Trophoblast cell (in vitro differentiated cells and primary cell): ENCODE data around the gene TMEM132D.

Experiments
- DNase-seq, 2 donors: peaks; one replicate each; pipeline ENCODE4 v3.0.0-alpha.2; 2016
- H2AFZ ChIP-seq: 2 replicates; pipeline ENCODE4 v1.6.1; 2013; ENCODE audit warnings: low read length, moderate library complexity, mild to moderate bottlenecking; ENCODE audit not compliant: insufficient read depth, poor library complexity
- H2AK5ac ChIP-seq: 2 replicates; pipeline ENCODE4 v1.6.1; 2013; ENCODE audit warnings: mild to moderate bottlenecking, low read length
- H2BK120ac ChIP-seq: 2 replicates; pipeline ENCODE4 v1.6.1; 2013; ENCODE audit warnings: low read length, mild to moderate bottlenecking, moderate library complexity; ENCODE audit not compliant: insufficient read depth, poor library complexity
- H2BK12ac ChIP-seq: 2 replicates; pipeline ENCODE4 v1.6.1; 2013; ENCODE audit warnings: mild to moderate bottlenecking, low read length, moderate library complexity
- H2BK5ac ChIP-seq: 2 replicates; pipeline ENCODE4 v1.6.1; 2013; ENCODE audit warnings: low read length, low read depth, moderate library complexity, mild to moderate bottlenecking; ENCODE audit not compliant: poor library complexity
- H3K14ac ChIP-seq: 2 replicates; pipeline ENCODE4 v1.6.1; 2013; ENCODE audit warnings: mild to moderate bottlenecking, low read length
- H3K18ac ChIP-seq: 2 replicates; pipeline ENCODE4 v1.6.1; 2013; ENCODE audit warnings: mild to moderate bottlenecking, low read length
- H3K23ac ChIP-seq: 2 replicates; pipeline ENCODE4 v1.6.1; 2013; ENCODE audit warnings: low read length
- H3K27ac ChIP-seq: 2 replicates; pipeline ENCODE4 v1.5.1; 2013; ENCODE audit warnings: low read depth, mild to moderate bottlenecking, inconsistent platforms, low read length, moderate library complexity
- H3K27me3 ChIP-seq: 2 replicates; pipeline ENCODE4 v1.6.1; 2013; ENCODE audit warnings: inconsistent platforms, mild to moderate bottlenecking, low read length, moderate library complexity; ENCODE audit not compliant: insufficient read depth
- H3K36me3 ChIP-seq, 2 experiments: 1 replicate in 1 of 2; 2 replicates in 1 of 2; pipeline ENCODE4 v1.6.1; 2013; ENCODE audit warnings: low read length in 2 of 2, mild to moderate bottlenecking in 2 of 2, moderate library complexity in 1 of 2; ENCODE audit not compliant: insufficient read depth in 2 of 2, control insufficient read depth in 1 of 2
- H3K4ac ChIP-seq: 2 replicates; pipeline ENCODE4 v1.6.1; 2013; ENCODE audit warnings: low read depth, mild to moderate bottlenecking, low read length, moderate library complexity
- H3K4me1 ChIP-seq, 2 experiments: 1 replicate in 1 of 2; 2 replicates in 1 of 2; pipeline ENCODE4 v1.6.1; 2013; ENCODE audit warnings: low read length in 2 of 2, mild to moderate bottlenecking in 2 of 2, moderate library complexity in 1 of 2; ENCODE audit not compliant: insufficient read depth in 2 of 2, control insufficient read depth in 1 of 2
- H3K4me2 ChIP-seq: 2 replicates; pipeline ENCODE4 v1.6.1; 2013; ENCODE audit warnings: inconsistent platforms, mild to moderate bottlenecking, low read length, moderate library complexity
- H3K4me3 ChIP-seq: 2 replicates; pipeline ENCODE4 v1.5.1; 2013; ENCODE audit warnings: mild to moderate bottlenecking, low read depth, low read length, inconsistent platforms
- H3K79me1 ChIP-seq: one replicate; pipeline ENCODE4 v1.6.1; 2013; ENCODE audit warnings: low read length
- H3K79me2 ChIP-seq: 2 replicates; pipeline ENCODE4 v1.6.1; 2013; ENCODE audit warnings: low read length, mild to moderate bottlenecking; ENCODE audit not compliant: control insufficient read depth, insufficient read depth, poor library complexity
- H3K9ac ChIP-seq: 2 replicates; pipeline ENCODE4 v1.6.1; 2013; ENCODE audit warnings: mild to moderate bottlenecking, low read length
- H3K9me3 ChIP-seq: 2 replicates; pipeline ENCODE4 v1.6.1; 2013; ENCODE audit warnings: low read depth, mild to moderate bottlenecking, control low read depth, inconsistent platforms, low read length; ENCODE audit not compliant: insufficient read depth
- H4K12ac ChIP-seq: 2 replicates; pipeline ENCODE4 v1.6.1; 2013; ENCODE audit warnings: low read depth, mild to moderate bottlenecking, low read length, moderate library complexity
- H4K8ac ChIP-seq: 2 replicates; pipeline ENCODE4 v1.6.1; 2013; ENCODE audit warnings: low read depth, mild to moderate bottlenecking, low read length, moderate library complexity
- H4K91ac ChIP-seq: one replicate; pipeline ENCODE4 v1.6.1; 2013; ENCODE audit warnings: low read depth, mild to moderate bottlenecking, low read length, moderate library complexity
- WGBS: extraction: QIAGEN DNeasy Blood & Tissue Kit; methylation state at CpG from one replicate; pipeline ENCODE4 v1.1.7; 2013; ENCODE audit warnings: missing lambda C conversion rate; ENCODE audit not compliant: insufficient read length, insufficient coverage; ENCODE audit errors: extremely low coverage; 5-methylcytosine and 5-hydroxymethylcytosine counted together

TMEM132D gene

GRCh38 chr12:129937426-129937825 is 33.6 kb upstream of the TMEM132D start:
- WGBS, result no CpG with 5 or more reads among the region's 5 CpGs
- Histone ChIP-seq H2BK12ac (no peak overlapping the region), H2BK5ac (no peak overlapping the region), H3K4me3 (no peak overlapping the region), H2AK5ac (no peak overlapping the region), H3K14ac (no peak overlapping the region), H3K79me2 (no peaks in the 10 kb centered on the region), H4K8ac (no peak overlapping the region), H3K23ac (no peak overlapping the region), H3K18ac (no peak overlapping the region), H3K27ac (no peak overlapping the region), H2AFZ (no peak overlapping the region), H2BK120ac (no peak overlapping the region), H4K91ac (no peak overlapping the region), H3K27me3 (no peaks in the 10 kb centered on the region), H3K4me2 (no peak overlapping the region), H3K9ac (no peak overlapping the region), H3K4ac (no peak overlapping the region), H3K9me3 (peaks cover 4% of the 10 kb centered on the region), H3K4me1 (no peaks in the 10 kb centered on the region), H3K36me3 (no peaks in the 10 kb centered on the region), H4K12ac (no peak overlapping the region), H3K79me1 (no peaks in the 10 kb centered on the region)
- no peak for DNase-seq

- H3K9me3 ChIP-seq, result peaks cover 2% of the 10 kb centered on the region
- no peak overlapping the region for H3K27ac ChIP-seq
- no peak overlapping the region for H4K8ac ChIP-seq
- H2AFZ ChIP-seq, result no peak overlapping the region
- no peaks in the 10 kb centered on the region for H3K4me1 ChIP-seq
- no peak overlapping the region for H3K18ac ChIP-seq
- no peak overlapping the region for H2AK5ac ChIP-seq
- H3K9ac ChIP-seq, result no peak overlapping the region
- H3K23ac ChIP-seq, result no peak overlapping the region
- WGBS, result no CpG with 5 or more reads among the region's 4 CpGs
- DNase-seq, result no peak
- no peak overlapping the region for H2BK12ac ChIP-seq
- no peak overlapping the region for H3K4me2 ChIP-seq
- H2BK120ac ChIP-seq, result no peak overlapping the region
- no peak overlapping the region for H2BK5ac ChIP-seq
- H3K4me3 ChIP-seq, result no peak overlapping the region
- no peak overlapping the region for H4K12ac ChIP-seq
- H3K79me2 ChIP-seq, result no peaks in the 10 kb centered on the region
- no peak overlapping the region for H3K14ac ChIP-seq
- H3K79me1 ChIP-seq, result no peaks in the 10 kb centered on the region
- no peak overlapping the region for H4K91ac ChIP-seq
- H3K4ac ChIP-seq, result no peak overlapping the region
- H3K36me3 ChIP-seq, result no peaks in the 10 kb centered on the region
- no peaks in the 10 kb centered on the region for H3K27me3 ChIP-seq
Measured at GRCh38 chr12:129928643-129929042, 24.8 kb upstream of the TMEM132D start.

- Histone ChIP-seq H3K4me3 (no peak overlapping the region), H4K12ac (no peak overlapping the region), H2BK5ac (no peak overlapping the region), H3K9ac (no peak overlapping the region), H3K4ac (no peak overlapping the region), H3K36me3 (no peaks in the 10 kb centered on the region), H3K79me2 (no peaks in the 10 kb centered on the region), H2AFZ (no peak overlapping the region), H3K23ac (no peak overlapping the region), H2BK120ac (no peak overlapping the region), H3K4me2 (no peak overlapping the region), H3K18ac (no peak overlapping the region), H3K79me1 (no peaks in the 10 kb centered on the region), H3K4me1 (no peaks in the 10 kb centered on the region), H3K27me3 (no peaks in the 10 kb centered on the region), H2BK12ac (no peak overlapping the region), H3K14ac (no peak overlapping the region), H3K9me3 (no peaks in the 10 kb centered on the region), H4K91ac (no peak overlapping the region), H2AK5ac (no peak overlapping the region), H4K8ac (no peak overlapping the region), H3K27ac (no peak overlapping the region)
- peak in 1 of 2 donors; percentile 39 for DNase-seq
- no CpG with 5 or more reads among the region's 10 CpGs for WGBS
Measured at GRCh38 chr12:129927316-129927900, 23.6 kb upstream of the TMEM132D start.

DNA sequence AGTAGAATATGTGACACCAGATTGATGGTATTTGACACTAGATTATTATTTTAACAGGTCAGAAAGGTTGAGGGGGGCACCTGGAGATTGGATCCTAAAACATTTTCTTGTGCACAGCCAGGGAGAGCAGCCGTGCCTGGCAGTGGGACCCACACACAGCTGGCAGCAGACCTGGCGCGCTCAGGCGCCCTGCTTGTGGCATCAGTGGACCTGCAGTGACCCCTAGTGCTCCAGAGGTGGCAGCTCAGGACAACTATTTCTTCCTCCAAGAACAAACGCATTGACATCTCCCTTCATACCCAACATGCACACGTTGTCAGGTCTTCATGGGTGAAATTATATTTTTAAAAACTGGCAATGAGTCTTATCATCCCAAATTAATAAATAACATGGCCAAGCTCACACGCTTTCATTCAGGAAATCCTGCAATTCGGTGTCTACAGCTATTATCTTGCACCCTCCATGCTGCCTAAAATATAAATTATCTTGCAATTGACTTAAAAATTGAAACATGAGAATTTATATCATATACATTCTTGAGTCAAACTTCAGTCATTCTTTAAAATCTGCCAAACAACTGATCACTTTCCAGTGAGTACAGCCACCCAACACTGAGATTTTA is 7.7 kb upstream of the TMEM132D start:
- no peaks in the 10 kb centered on the region for H3K79me2 ChIP-seq
- no peak overlapping the region for H3K27ac ChIP-seq
- H2BK5ac ChIP-seq, result no peak overlapping the region
- no peaks in the 10 kb centered on the region for H3K36me3 ChIP-seq
- H3K4me2 ChIP-seq, result no peak overlapping the region
- no peak overlapping the region for H4K8ac ChIP-seq
- H2AFZ ChIP-seq, result no peak overlapping the region
- no peak overlapping the region for H3K14ac ChIP-seq
- no peak overlapping the region for H3K4ac ChIP-seq
- no peak overlapping the region for H2BK12ac ChIP-seq
- H4K91ac ChIP-seq, result no peak overlapping the region
- H3K27me3 ChIP-seq, result no peaks in the 10 kb centered on the region
- no peak overlapping the region for H2BK120ac ChIP-seq
- no peaks in the 10 kb centered on the region for H3K4me1 ChIP-seq
- H3K18ac ChIP-seq, result no peak overlapping the region
- no peak overlapping the region for H3K4me3 ChIP-seq
- H3K79me1 ChIP-seq, result no peaks in the 10 kb centered on the region
- no peak overlapping the region for H2AK5ac ChIP-seq
- H4K12ac ChIP-seq, result no peak overlapping the region
- WGBS, result no CpG with 5 or more reads among the region's 8 CpGs
- no peak overlapping the region for H3K23ac ChIP-seq
- peak in 1 of 2 donors; percentile 51 for DNase-seq
- H3K9me3 ChIP-seq, result peaks cover 3% of the 10 kb centered on the region
- H3K9ac ChIP-seq, result no peak overlapping the region
